ENCODE measurements around the gene RFX2.

GRCh38 chr19:5969476-5969875 is 140.8 kb downstream of the RFX2 start:
- TF ChIP-seq CTCF (IDR thresholded peaks at IDR 0.05): no peak
- no peak for TF ChIP-seq EP300 (IDR thresholded peaks at IDR 0.05)
- TF ChIP-seq POLR2A (IDR thresholded peaks at IDR 0.05): no peak

Measured in ovary (tissue), 3 donors.